Colon (tissue), 2 donors: ENCODE measurements around the gene ZDHHC14.
"Not testable (repeated sequence)": the region's sequence is repeated elsewhere in the genome, so short reads cannot be mapped to it uniquely, and the experiment has no call there.

Experiments
- FAIRE-seq: peaks from 2 replicates; lab custom pipeline; 2012; peaks lifted over from hg19 to GRCh38; lab: Jason Lieb, UNC
- donor health status: control.
- donor health status: control.

ZDHHC14 gene

GRCh38 chr6:157691621-157692020 lies 310.6 kb downstream of the ZDHHC14 start:
- FAIRE-seq = not testable (repeated sequence)

GRCh38 chr6:157693867-157694266 lies 312.9 kb downstream of the ZDHHC14 start:
- FAIRE-seq = no peak

GRCh38 chr6:157695301-157696040 lies 314.5 kb downstream of the ZDHHC14 start:
- no peak for FAIRE-seq

- FAIRE-seq = no peak
Measured at GRCh38 chr6:157699777-157700636, 319.0 kb downstream of the ZDHHC14 start.

DNA sequence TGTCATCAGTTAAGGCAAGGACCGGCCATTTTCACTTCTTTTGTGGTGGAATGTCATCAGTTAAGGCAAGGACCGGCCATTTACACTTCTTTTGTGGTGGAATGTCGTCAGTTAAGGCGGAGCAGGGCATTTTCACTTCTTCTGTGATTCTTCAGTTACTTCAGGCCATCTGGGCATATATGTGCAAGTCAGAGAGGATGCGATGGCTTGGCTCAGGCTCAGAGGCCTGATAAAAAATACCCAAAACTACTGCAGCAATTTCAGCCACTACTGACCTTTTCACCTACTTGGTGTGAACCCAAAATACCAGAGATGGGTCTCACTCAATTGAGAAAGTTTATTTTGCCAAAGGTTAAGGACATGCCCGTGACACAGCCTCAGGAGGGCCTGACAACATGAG lies 325.4 kb downstream of the ZDHHC14 start:
- FAIRE-seq = not testable (repeated sequence)

- no peak for FAIRE-seq
Measured at GRCh38 chr6:157706883-157707282, 325.9 kb downstream of the ZDHHC14 start.

- no peak for FAIRE-seq
Measured at GRCh38 chr6:157707576-157707975, 326.6 kb downstream of the ZDHHC14 start.

- no peak for FAIRE-seq
Measured at GRCh38 chr6:157708239-157708638, 327.2 kb downstream of the ZDHHC14 start.

GRCh38 chr6:157708933-157709332 lies 327.9 kb downstream of the ZDHHC14 start:
- FAIRE-seq = no peak

DNA sequence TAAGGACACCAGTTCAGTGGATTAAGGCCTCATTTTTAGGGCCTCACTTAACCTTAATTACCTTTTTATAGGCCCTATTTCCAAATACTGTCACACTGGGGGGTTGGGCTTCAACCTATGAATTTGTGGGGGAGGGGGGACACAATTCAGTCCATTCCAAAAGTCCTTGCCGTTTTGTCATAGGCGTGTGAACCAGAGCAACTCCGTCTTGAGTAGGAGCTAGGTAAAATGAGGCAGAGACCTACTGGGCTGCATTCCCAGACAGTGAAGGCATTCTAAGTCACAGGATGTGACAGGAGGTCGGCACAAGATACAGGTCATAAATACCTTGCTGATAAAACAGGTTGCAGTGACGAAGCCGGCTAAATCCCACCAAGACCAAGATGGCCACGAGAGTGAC lies 328.6 kb downstream of the ZDHHC14 start:
- no peak for FAIRE-seq

DNA sequence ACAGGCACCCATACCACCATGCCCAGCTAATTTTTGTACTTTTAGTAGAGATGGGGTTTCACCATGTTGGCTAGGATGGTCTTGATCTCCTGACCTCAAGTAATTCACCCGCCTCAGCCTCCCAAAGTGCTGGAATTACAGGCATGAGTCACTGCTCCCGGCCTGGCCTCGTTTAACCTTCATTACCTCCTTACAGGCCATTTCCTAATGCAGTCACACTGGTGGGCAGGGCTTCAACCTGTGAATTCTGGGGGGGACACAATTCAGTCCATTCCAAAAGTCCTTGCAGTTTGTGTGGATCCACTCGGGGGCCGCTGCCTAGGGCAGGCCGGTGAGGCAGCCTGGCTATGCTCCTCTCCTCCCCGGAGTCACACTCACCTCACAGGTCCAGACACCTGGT lies 329.6 kb downstream of the ZDHHC14 start:
- FAIRE-seq = no peak

DNA sequence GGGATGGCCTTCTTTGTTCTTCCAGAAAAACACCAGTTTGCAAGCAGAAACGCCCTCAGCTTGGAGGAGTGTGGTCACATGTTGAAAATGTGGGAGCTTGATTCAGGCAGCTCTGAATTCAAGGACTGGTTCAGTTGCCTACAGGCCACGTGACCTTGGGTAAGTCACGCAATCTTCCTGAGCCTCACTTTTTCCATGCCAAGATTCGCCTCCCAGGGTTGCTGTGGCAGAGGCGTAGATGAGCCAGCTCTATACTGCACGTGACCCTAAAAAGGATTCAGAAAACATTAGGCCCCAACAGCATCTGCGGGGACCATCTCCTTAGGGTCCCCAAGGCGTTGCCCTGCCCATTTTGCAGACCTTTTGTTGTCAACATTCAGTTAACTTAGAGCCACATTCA lies 330.1 kb downstream of the ZDHHC14 start:
- FAIRE-seq = no peak

GRCh38 chr6:157712585-157713295 lies 331.8 kb downstream of the ZDHHC14 start:
- no peak for FAIRE-seq

- no peak for FAIRE-seq
Measured at GRCh38 chr6:157713451-157714152, 332.6 kb downstream of the ZDHHC14 start.

GRCh38 chr6:157714153-157714490 lies 333.1 kb downstream of the ZDHHC14 start:
- FAIRE-seq = no peak

DNA sequence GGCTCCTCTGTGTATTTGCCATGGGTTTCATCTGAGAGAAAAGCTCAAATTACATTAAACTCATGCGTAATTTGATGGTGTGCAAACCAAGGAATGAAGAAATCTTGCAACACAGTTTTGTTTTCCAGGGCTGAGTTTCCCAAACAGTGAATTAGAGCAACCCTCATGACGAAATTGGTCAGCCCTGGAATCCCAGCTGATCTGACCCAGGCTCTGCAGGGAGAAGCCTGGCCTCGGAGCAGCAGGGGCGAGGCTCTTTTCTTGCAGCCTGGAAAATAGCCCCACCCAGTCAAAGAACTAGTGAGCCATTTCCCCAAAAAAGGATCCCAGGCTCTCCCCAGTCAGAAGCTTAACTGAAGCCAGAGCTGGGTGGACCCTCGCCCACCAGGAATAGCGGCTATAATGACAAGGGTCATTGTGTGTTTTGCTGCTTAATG lies 334.8 kb downstream of the ZDHHC14 start:
- FAIRE-seq = no peak

GRCh38 chr6:157716251-157716995 lies 335.4 kb downstream of the ZDHHC14 start:
- no peak for FAIRE-seq

- FAIRE-seq = no peak
Measured at GRCh38 chr6:157717340-157717748, 336.4 kb downstream of the ZDHHC14 start.

GRCh38 chr6:157718503-157719187 lies 337.7 kb downstream of the ZDHHC14 start:
- FAIRE-seq = no peak

- FAIRE-seq = not testable (repeated sequence)
Measured at GRCh38 chr6:157720964-157721363, 340.0 kb downstream of the ZDHHC14 start.

- FAIRE-seq = no peak
Measured at GRCh38 chr6:157721426-157721825, 340.4 kb downstream of the ZDHHC14 start.
